IMR-90 (cell line): Measurements from ENCODE around the gene TMEM154. TPM values are rescaled to one million over a fixed set of nuclear protein-coding genes. Genes with fewer than 3 reads are reported as not detected.

Experiments
- ATAC-seq: fragments of 200-7000 bp; cut with Tn5 transposase; 2 replicates; pipeline ENCODE4 v1.9.1; 2020; ENCODE audit warnings: low read depth, mild to moderate bottlenecking, moderate library complexity
- BruUV-seq: library from RNA; stranded (reverse); fragments of 400-500 nt; replicated peaks from 2 replicates; lab custom pipeline; 2021; lab: Mats Ljungman, UMichigan
- CTCF ChIA-PET: fragments of 300-600 bp; formaldehyde crosslinking; extraction: SDS; loops from one replicate; lab custom pipeline; 2021; ENCODE audit warnings: antibody characterized with exemption; lab: Yijun Ruan, JAX
- POLR2A ChIA-PET: fragments of 300-600 bp; sonication (Branson Sonifier 250); formaldehyde crosslinking; loops from one replicate; lab custom pipeline; 2022; ENCODE audit warnings: antibody characterized with exemption; ENCODE audit not compliant: unreplicated experiment; lab: Charles Lee
- DNase-seq: peaks from one replicate; pipeline ENCODE4 v3.0.0; 2013
- H2AFZ ChIP-seq: replicated peaks from 2 replicates; pipeline ENCODE3; 2013; ENCODE audit warnings: low read length, mild to moderate bottlenecking; ENCODE audit not compliant: poor library complexity
- H2AK5ac ChIP-seq: 2 replicates; pipeline ENCODE4 v1.6.1; 2013; ENCODE audit warnings: low read depth, low read length, inconsistent platforms
- H2AK9ac ChIP-seq: replicated peaks from 2 replicates; pipeline ENCODE3; 2013; ENCODE audit warnings: mild to moderate bottlenecking, low read depth, low read length, moderate library complexity; ENCODE audit not compliant: poor library complexity
- H2BK120ac ChIP-seq: 2 replicates; pipeline ENCODE4 v1.6.1; 2013; ENCODE audit warnings: low read depth, low read length, inconsistent platforms
- H2BK15ac ChIP-seq: 3 replicates; pipeline ENCODE4 v1.6.1; 2013; ENCODE audit warnings: low read depth, low read length, inconsistent platforms
- H2BK20ac ChIP-seq: 2 replicates; pipeline ENCODE4 v1.6.1; 2013; ENCODE audit warnings: low read depth, mild to moderate bottlenecking, inconsistent platforms, low read length, moderate library complexity
- H2BK5ac ChIP-seq: 2 replicates; pipeline ENCODE4 v1.6.1; 2013; ENCODE audit warnings: mild to moderate bottlenecking, low read depth, low read length, inconsistent platforms; ENCODE audit not compliant: poor library complexity, severe bottlenecking
- H3K14ac ChIP-seq: replicated peaks from 2 replicates; pipeline ENCODE4 v1.6.1; 2013; ENCODE audit warnings: low read depth, low read length, inconsistent platforms
- H3K18ac ChIP-seq: 2 replicates; pipeline ENCODE4 v1.6.1; 2013; ENCODE audit warnings: low read depth, low read length, control low read depth
- H3K23ac ChIP-seq: 2 replicates; pipeline ENCODE4 v1.6.1; 2013; ENCODE audit warnings: low read depth, low read length, inconsistent platforms
- H3K27ac ChIP-seq: 2 replicates; pipeline ENCODE4 v1.5.1; 2013; ENCODE audit warnings: mild to moderate bottlenecking, control low read depth, low read length; ENCODE audit not compliant: insufficient read depth
- H3K27me3 ChIP-seq: 2 replicates; pipeline ENCODE4 v1.6.1; 2013; ENCODE audit warnings: low read length; ENCODE audit not compliant: control insufficient read depth, insufficient read depth
- H3K36me3 ChIP-seq: 2 replicates; pipeline ENCODE4 v1.6.1; 2013; ENCODE audit warnings: low read length, mixed read lengths; ENCODE audit not compliant: control insufficient read depth, insufficient read depth
- H3K4ac ChIP-seq: 2 replicates; pipeline ENCODE4 v1.6.1; 2013; ENCODE audit warnings: low read depth, low read length, inconsistent platforms
- H3K4me1 ChIP-seq: 2 replicates; pipeline ENCODE4 v1.6.1; 2013; ENCODE audit warnings: low read length, mixed read lengths; ENCODE audit not compliant: control insufficient read depth, insufficient read depth
- H3K4me2 ChIP-seq: 2 replicates; pipeline ENCODE4 v1.6.1; 2013; ENCODE audit warnings: low read depth, mild to moderate bottlenecking, control low read depth, low read length, moderate library complexity
- H3K4me3 ChIP-seq: 2 replicates; pipeline ENCODE4 v1.5.1; 2013; ENCODE audit warnings: low read depth, mild to moderate bottlenecking, control low read depth, low read length, moderate library complexity; ENCODE audit not compliant: insufficient read depth
- H3K56ac ChIP-seq: 2 replicates; pipeline ENCODE4 v1.6.1; 2013; ENCODE audit warnings: low read length, inconsistent platforms; ENCODE audit not compliant: insufficient read depth; ENCODE audit errors: extremely low read depth
- H3K79me1 ChIP-seq, 2 experiments: 2 replicates each; pipeline ENCODE4 v1.6.1; 2013; ENCODE audit warnings: low read length in 2 of 2, inconsistent platforms in 1 of 2, low read depth in 1 of 2
- H3K9ac ChIP-seq: 2 replicates; pipeline ENCODE4 v1.6.1; 2013; ENCODE audit warnings: low read depth, low read length, control low read depth
- H3K9me1 ChIP-seq: 2 replicates; pipeline ENCODE4 v1.6.1; 2013; ENCODE audit warnings: low read length, inconsistent platforms; ENCODE audit not compliant: insufficient read depth
- H3K9me3 ChIP-seq: 2 replicates; pipeline ENCODE4 v1.6.1; 2013; ENCODE audit warnings: low read length; ENCODE audit not compliant: control insufficient read depth, insufficient read depth
- H4K20me1 ChIP-seq: 2 replicates; pipeline ENCODE4 v1.6.1; 2013; ENCODE audit warnings: low read length, inconsistent platforms; ENCODE audit not compliant: insufficient read depth
- H4K5ac ChIP-seq: 2 replicates; pipeline ENCODE4 v1.6.1; 2013; ENCODE audit warnings: mild to moderate bottlenecking, low read depth, low read length, control low read depth
- H4K8ac ChIP-seq, 2 experiments: 2 replicates each; pipeline ENCODE4 v1.6.1; 2013; ENCODE audit warnings: low read depth in 2 of 2, low read length in 2 of 2, control low read depth in 1 of 2, inconsistent platforms in 1 of 2
- H4K91ac ChIP-seq: 2 replicates; pipeline ENCODE4 v1.6.1; 2013; ENCODE audit warnings: low read depth, low read length, inconsistent platforms; ENCODE audit not compliant: insufficient read depth
- BHLHE40 ChIP-seq: fragments of 150-350 bp; IDR thresholded peaks from 2 replicates; pipeline ENCODE4 v1.6.1; 2016; ENCODE audit warnings: mild to moderate bottlenecking, low read depth, low read length
- CEBPB ChIP-seq: IDR thresholded peaks from 2 replicates; pipeline ENCODE4 v1.6.1; 2012; ENCODE audit warnings: low read depth, low read length, improper control_type of control experiment
- CHD1 ChIP-seq: IDR thresholded peaks from 2 replicates; pipeline ENCODE4 v1.6.1; 2012; ENCODE audit warnings: low read depth, low read length, improper control_type of control experiment
- CTCF ChIP-seq: conservative IDR thresholded peaks from 2 replicates; pipeline ENCODE4 v1.5.1; 2012; ENCODE audit warnings: mild to moderate bottlenecking, low read depth, low read length, improper control_type of control experiment
- FOS ChIP-seq: fragments of 150-350 bp; IDR thresholded peaks from 2 replicates; pipeline ENCODE4 v1.6.1; 2016; ENCODE audit warnings: low read depth, low read length
- MAFK ChIP-seq: IDR thresholded peaks from 2 replicates; pipeline ENCODE4 v1.6.1; 2012; ENCODE audit warnings: low read depth, low read length, improper control_type of control experiment
- MAZ ChIP-seq: IDR thresholded peaks from 2 replicates; pipeline ENCODE4 v1.6.1; 2012; ENCODE audit warnings: low read depth, mild to moderate bottlenecking, low read length, improper control_type of control experiment, moderate library complexity, borderline replicate concordance
- MXI1 ChIP-seq: IDR thresholded peaks from 2 replicates; pipeline ENCODE4 v1.6.1; 2012; ENCODE audit warnings: low read depth, mild to moderate bottlenecking, low read length, moderate library complexity, borderline replicate concordance
- POLR2A ChIP-seq: IDR thresholded peaks from 2 replicates; pipeline ENCODE4 v1.6.1; 2012; ENCODE audit warnings: mild to moderate bottlenecking, low read depth, low read length
- RAD21 ChIP-seq: IDR thresholded peaks from 2 replicates; pipeline ENCODE4 v1.6.1; 2012; ENCODE audit warnings: low read length, improper control_type of control experiment
- RCOR1 ChIP-seq: IDR thresholded peaks from 2 replicates; pipeline ENCODE4 v1.6.1; 2012; ENCODE audit warnings: mild to moderate bottlenecking, low read length, improper control_type of control experiment; ENCODE audit not compliant: insufficient replicate concordance
- RFX5 ChIP-seq: IDR thresholded peaks from 2 replicates; pipeline ENCODE4 v1.8.0; 2012; ENCODE audit warnings: low read depth, mild to moderate bottlenecking, low read length, moderate library complexity
- SMC3 ChIP-seq: fragments of 150-350 bp; IDR thresholded peaks from 2 replicates; pipeline ENCODE4 v1.6.1; 2016; ENCODE audit warnings: low read depth, mild to moderate bottlenecking, antibody characterized with exemption, low read length, moderate library complexity
- WGBS, 2 experiments: methylation state at CpG; one replicate each; pipeline versions ENCODE4 v1.1.5 to v1.1.7; 2013; ENCODE audit warnings: missing lambda C conversion rate in 2 of 2; ENCODE audit not compliant: insufficient read length in 1 of 2; ENCODE audit errors: extremely low coverage in 2 of 2; 5-methylcytosine and 5-hydroxymethylcytosine counted together
- dilution Hi-C: fragments of 300-500 bp; cut with HindIII; formaldehyde crosslinking; loops from one replicate; pipeline ENCODE4 v1.14.3; 2018; ENCODE audit warnings: low sequenced_read_pairs; ENCODE audit not compliant: unreplicated experiment
- in situ Hi-C: fragments of 300-500 bp; cut with MboI; formaldehyde crosslinking; loops from 3 replicates; pipeline ENCODE4 v1.14.3; 2019; ENCODE audit warnings: low sequenced_read_pairs, inconsistent platforms, mixed read lengths
- intact Hi-C: fragments of 100-400 bp; cut with micrococcal nuclease; formaldehyde crosslinking; loops from 2 replicates; pipeline ENCODE4 v1.10.0; 2022
- polyA plus RNA-seq, 3 experiments: library from polyadenylated mRNA; depleted of rRNA; stranded (reverse); fragments of >200 nt; gene quantifications; 2 replicates each; pipeline ENCODE4 v1.2.3, GENCODE V29; 2012; ENCODE audit warnings: low replicate concordance in 1 of 3
- total RNA-seq: library from RNA; depleted of rRNA; stranded (reverse); fragments of >200 nt; gene quantifications from 2 replicates; pipeline ENCODE4 v1.2.3, GENCODE V29; 2012
- TF ChIP-seq, protein P1 (sequence below): fragments of 150-350 bp; IDR thresholded peaks from 2 replicates; pipeline ENCODE4 v1.6.1; 2016; ENCODE audit warnings: low read depth, mild to moderate bottlenecking, low read length, moderate library complexity, borderline replicate concordance
- TF ChIP-seq, protein P2 (sequence below): fragments of 150-350 bp; IDR thresholded peaks from 2 replicates; pipeline ENCODE4 v1.6.1; 2017; ENCODE audit warnings: mild to moderate bottlenecking, antibody characterized with exemption, low read length, low read depth

TMEM154 gene
- total and polyA plus RNA-seq, 2 of the 4 experiments (the other 2 are of a cell fraction) = 0.12 to 0.18 TPM

GRCh38 chr4:152635851-152636250 is 43.9 kb downstream of the TMEM154 start:
- TF ChIP-seq, protein P1, sequence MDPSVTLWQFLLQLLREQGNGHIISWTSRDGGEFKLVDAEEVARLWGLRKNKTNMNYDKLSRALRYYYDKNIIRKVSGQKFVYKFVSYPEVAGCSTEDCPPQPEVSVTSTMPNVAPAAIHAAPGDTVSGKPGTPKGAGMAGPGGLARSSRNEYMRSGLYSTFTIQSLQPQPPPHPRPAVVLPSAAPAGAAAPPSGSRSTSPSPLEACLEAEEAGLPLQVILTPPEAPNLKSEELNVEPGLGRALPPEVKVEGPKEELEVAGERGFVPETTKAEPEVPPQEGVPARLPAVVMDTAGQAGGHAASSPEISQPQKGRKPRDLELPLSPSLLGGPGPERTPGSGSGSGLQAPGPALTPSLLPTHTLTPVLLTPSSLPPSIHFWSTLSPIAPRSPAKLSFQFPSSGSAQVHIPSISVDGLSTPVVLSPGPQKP = no peak
- TF ChIP-seq CTCF = no peak
- no peak for TF ChIP-seq BHLHE40
- TF ChIP-seq, protein P2, sequence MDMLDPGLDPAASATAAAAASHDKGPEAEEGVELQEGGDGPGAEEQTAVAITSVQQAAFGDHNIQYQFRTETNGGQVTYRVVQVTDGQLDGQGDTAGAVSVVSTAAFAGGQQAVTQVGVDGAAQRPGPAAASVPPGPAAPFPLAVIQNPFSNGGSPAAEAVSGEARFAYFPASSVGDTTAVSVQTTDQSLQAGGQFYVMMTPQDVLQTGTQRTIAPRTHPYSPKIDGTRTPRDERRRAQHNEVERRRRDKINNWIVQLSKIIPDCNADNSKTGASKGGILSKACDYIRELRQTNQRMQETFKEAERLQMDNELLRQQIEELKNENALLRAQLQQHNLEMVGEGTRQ = no peak
- no peak for TF ChIP-seq CEBPB
- no peak for TF ChIP-seq CHD1
- TF ChIP-seq RCOR1 = no peak
- no peak for TF ChIP-seq SMC3
- no peak for TF ChIP-seq MAZ
- no peak for TF ChIP-seq RAD21
- TF ChIP-seq MAFK = no peak
- TF ChIP-seq MXI1 = no peak
- TF ChIP-seq RFX5 = no peak
- TF ChIP-seq POLR2A = no peak
- no peak for TF ChIP-seq FOS
- no peak overlapping the region for H4K5ac ChIP-seq
- CTCF ChIA-PET = interaction anchor here (1.2 to 2.5 kb wide), 2 partner anchors 135 to 136 kb away, joined by 3 to 10 read pairs; no protein-coding TSS in a partner anchor

More at GRCh38 chr4:152635851-152636250, 43.9 kb downstream of the TMEM154 start:
- in situ Hi-C loops (no loop called here), dilution Hi-C loops (no loop called here), intact Hi-C loops (no loop called here)
- Histone ChIP-seq H3K9ac (no peak overlapping the region), H3K4me2 (no peak overlapping the region), H2BK5ac (no peak overlapping the region), H3K9me1 (no peaks in the 10 kb centered on the region), H3K18ac (no peak overlapping the region), H2BK20ac (no peak overlapping the region), H2BK15ac (no peak overlapping the region), H2AFZ (no peak overlapping the region), H3K56ac (no peak overlapping the region), H2BK120ac (no peak overlapping the region), H3K4me1 (no peaks in the 10 kb centered on the region), H4K8ac (no peak overlapping the region), H4K91ac (no peak overlapping the region), H3K27ac (no peak overlapping the region), H3K4me3 (no peak overlapping the region), H3K4ac (no peak overlapping the region), H3K23ac (no peak overlapping the region), H3K27me3 (no peaks in the 10 kb centered on the region), H3K14ac (no peak overlapping the region), H3K36me3 (no peaks in the 10 kb centered on the region), H3K9me3 (no peaks in the 10 kb centered on the region), H2AK5ac (no peak overlapping the region), H4K20me1 (no peaks in the 10 kb centered on the region), H3K79me1 (no peaks in the 10 kb centered on the region), H2AK9ac (no peak overlapping the region)
- POLR2A ChIA-PET = no interaction called here
- BruUV-seq = no TSS peak
- DNase-seq = no peak
- ATAC-seq = no peak
- WGBS, 2 experiments = no CpG with 5 or more reads among the region's 4 CpGs
